GM19023 (cell line): ENCODE results near the gene USP53.
"Not testable (repeated sequence)": the region's sequence is repeated elsewhere in the genome, so short reads cannot be mapped to it uniquely, and the experiment has no call there.

Experiments used
- ATAC-seq: cut with Tn5 transposase; IDR thresholded peaks from one replicate; pipeline ENCODE4 v1.9.1; 2021; ENCODE audit warnings: mild to moderate bottlenecking, moderate library complexity; ENCODE audit not compliant: unreplicated experiment

Gene USP53

GRCh38 chr4:119266153-119266552 is 53.6 kb downstream of the USP53 start:
- ATAC-seq: no peak

- ATAC-seq: no peak
These were observed 56.0 kb downstream of the USP53 start for GRCh38 chr4:119268466-119268865.

DNA sequence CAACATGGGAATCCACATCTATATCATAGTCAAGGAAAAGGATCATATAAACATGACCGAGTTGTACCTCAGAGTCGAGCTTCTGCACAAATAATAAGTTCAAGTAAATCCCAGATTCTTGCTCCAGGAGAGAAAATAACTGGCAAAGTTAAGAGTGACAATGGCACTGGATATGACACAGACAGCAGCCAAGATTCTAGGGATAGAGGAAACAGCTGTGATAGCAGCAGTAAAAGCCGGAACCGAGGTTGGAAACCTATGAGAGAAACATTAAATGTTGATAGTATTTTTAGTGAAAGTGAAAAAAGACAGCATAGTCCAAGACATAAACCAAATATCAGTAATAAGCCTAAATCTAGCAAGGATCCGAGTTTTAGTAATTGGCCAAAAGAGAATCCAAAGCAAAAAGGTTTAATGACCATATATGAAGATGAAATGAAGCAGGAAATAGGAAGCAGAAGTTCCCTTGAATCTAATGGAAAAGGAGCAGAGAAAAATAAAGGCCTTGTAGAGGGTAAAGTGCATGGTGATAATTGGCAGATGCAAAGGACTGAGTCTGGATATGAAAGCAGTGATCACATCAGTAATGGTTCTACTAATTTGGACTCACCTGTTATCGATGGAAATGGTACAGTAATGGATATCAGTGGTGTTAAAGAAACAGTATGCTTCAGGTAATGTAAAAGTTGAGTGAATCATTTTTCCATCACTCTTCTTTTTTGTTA is 59.0 kb downstream of the USP53 start:
- ATAC-seq: no peak

DNA sequence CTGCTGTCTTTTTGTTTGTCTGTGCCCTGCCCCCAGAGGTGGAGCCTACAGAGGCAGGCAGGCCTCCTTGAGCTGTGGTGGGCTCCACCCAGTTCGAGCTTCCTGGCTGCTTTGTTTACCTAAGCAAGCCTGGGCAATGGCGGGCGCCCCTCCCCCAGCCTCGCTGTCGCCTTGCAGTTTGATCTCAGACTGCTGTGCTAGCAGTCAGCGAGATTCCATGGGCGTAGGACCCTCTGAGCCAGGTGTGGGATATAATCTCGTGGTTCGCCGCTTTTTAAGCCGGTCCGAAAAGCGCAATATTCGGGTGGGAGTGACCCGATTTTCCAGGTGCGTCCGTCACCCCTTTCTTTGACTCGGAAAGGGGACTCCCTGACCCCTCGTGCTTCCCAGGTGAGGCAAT is 67.0 kb downstream of the USP53 start:
- not testable (repeated sequence) for ATAC-seq

DNA sequence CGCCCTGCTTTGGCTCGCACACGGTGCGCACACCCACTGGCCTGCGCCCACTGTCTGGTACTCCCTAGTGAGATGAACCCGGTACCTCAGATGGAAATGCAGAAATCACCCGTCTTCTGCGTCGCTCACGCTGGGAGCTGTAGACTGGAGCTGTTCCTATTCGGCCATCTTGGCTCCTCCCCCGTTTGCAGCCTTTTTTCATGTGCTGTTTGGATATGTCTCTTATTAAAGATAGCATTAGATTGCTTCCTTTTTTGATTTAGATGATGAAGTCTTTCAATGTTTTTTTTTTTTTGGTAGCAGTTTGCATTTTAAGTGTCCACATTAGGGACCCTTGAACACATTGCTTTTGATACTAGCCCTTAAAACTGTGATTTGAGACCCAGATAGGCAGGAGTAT is 67.4 kb downstream of the USP53 start:
- not testable (repeated sequence) for ATAC-seq

GRCh38 chr4:119281393-119281792 is 68.9 kb downstream of the USP53 start:
- ATAC-seq: no peak

GRCh38 chr4:119284876-119285780 is 72.6 kb downstream of the USP53 start:
- ATAC-seq: no peak

GRCh38 chr4:119286377-119287002 is 74.0 kb downstream of the USP53 start:
- no peak for ATAC-seq

DNA sequence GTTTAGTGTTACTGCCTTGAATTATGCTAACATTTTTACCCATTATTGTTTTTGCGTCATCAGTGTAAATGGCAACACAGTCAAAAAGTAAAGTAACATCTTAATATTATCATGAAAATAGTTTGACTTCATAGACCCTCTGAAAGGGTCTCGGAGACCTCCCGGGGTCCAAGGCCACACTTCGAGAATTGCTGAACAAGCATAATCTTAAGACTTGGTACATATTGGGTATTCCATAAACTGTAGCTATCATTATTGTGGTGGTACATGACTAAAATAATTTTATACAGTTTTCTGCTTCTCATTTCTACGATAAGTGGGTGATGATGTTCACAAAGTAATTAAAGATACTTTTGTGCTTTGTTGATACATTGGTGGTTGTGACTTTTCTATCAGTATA is 76.8 kb downstream of the USP53 start:
- no peak for ATAC-seq

GRCh38 chr4:119290598-119290997 is 78.1 kb downstream of the USP53 start:
- no peak for ATAC-seq

DNA sequence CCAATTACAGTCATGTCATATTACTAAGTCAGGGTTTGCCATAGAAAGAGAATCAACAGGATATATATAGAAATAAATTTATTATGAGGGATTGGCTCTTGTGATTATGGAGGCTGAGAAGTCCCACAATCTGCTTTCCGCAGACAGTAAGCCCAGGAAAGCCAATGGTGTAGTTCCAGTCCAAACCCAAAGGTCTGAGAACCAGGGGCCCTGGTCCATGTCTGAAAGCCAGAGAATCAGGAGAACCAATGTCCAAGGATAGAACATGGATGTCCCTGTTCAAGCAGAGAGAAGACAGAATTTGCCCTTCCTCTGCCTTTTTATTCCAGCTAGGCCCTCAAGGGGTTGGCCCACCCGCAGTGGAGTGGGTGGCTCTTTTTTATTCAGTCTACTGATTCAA is 83.8 kb downstream of the USP53 start:
- no peak for ATAC-seq

GRCh38 chr4:119297795-119298194 is 85.3 kb downstream of the USP53 start:
- ATAC-seq: no peak

DNA sequence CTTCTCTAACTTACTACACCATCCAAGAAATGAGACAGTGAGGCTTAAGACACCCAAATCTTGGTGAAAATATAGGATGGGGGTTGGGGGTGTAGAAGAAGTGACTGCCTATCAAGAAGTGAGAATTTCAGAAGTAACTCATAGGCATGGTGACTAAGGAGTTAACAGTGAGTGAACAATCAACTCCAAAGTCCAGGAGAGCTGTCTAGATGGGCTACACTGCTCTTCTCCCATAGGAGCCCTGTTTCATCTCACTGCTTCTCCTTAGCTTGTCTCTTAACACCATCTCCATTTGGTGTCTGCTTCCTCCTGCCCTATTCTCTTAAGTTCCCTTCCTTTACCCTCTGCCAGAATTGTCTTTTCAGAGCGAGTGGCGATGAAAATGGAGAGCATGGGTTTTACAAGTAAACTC is 86.8 kb downstream of the USP53 start:
- no peak for ATAC-seq

- peak; percentile 56 for ATAC-seq
These were observed 87.2 kb downstream of the USP53 start for GRCh38 chr4:119299741-119300100.

- peak; percentile 94 for ATAC-seq
These were observed 87.8 kb downstream of the USP53 start for GRCh38 chr4:119300101-119300978.

DNA sequence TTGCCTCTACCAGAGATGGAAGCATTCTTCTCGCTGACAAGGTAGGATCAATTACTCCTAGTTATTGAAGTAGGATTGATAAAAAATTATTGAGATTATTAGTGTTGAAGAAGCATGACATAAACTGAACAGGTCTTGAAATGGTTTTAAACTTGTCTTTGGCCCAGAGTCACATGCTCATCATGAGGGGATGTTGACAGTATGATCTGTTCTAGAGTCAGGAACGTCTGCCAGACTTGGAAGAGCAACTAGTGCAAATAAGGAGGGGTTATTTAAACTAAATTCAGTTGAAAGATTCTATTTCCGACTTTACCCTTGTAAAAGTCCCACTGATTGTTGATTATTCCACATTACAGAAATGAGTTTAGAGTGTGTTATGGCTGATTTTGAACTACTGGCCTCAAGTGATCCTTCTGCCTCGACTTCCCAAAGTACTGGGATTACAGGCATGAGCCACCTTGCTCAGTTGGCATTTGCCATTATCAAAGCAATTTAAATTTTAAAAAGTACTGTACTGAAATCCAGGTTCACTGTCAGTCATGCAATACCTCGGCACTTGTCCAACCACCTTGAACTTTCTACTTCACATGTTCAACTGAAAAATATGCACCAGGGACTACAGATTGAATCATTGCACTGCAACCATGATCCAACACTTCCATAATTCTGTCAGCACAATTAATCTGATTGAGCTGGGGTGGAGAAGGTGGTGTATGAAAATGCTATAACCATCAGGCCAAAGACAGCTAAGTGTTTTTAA is 89.7 kb downstream of the USP53 start:
- ATAC-seq: no peak

- ATAC-seq: no peak
These were observed 91.2 kb downstream of the USP53 start for GRCh38 chr4:119303587-119304305.

DNA sequence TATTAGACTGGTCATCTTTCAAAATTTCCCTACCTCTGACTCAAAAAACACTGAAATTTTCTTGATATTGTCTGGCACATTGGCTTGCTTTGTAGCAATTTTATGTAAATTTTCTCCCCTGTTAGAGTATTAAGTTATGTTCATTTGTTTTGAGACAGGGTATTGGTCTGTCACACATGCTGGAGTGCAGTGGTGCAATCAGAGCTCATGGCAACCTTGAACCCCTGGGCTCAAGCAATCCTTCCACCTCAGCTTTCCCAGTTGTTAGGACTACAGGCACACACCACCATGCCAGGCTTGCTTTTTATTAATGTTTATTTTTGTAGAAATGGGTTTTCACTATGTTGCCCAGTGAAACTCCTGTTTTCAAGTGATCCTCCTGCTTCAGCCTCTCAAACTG is 91.9 kb downstream of the USP53 start:
- ATAC-seq: no peak

- no peak for ATAC-seq
These were observed 95.1 kb downstream of the USP53 start for GRCh38 chr4:119307606-119308005.
